ENCODE results near the gene ZFHX3. TPM values are rescaled to one million over a fixed set of nuclear protein-coding genes. Genes with fewer than 3 reads are reported as not detected.

The ZFHX3 gene
- total RNA-seq, 1 experiment from 2014 or later = 1.5 TPM

GRCh38 chr16:72987480-72987901 is 60.4 kb downstream of the ZFHX3 start:
- Mint-ChIP-seq H3K4me1 (peaks cover 18 to 25% of the 10 kb centered on the region in 2 experiments), H3K4me3 (no peak overlapping the region), H3K27ac (no peak overlapping the region), H3K9me3 (no peaks in the 10 kb centered on the region; a peak in 1 of 5 replicates), H3K27me3 (ENCODE audit: low read depth) (peaks cover 6% of the 10 kb centered on the region), H3K36me3 (ENCODE audit: insufficient read depth in 1 of 3, low read depth in 3 of 3) (no peaks in the 10 kb centered on the region)
- WGBS (ENCODE audit: extremely low coverage, insufficient read length, low lambda C conversion rate) = no CpG with 5 or more reads among the region's 3 CpGs
- no peak overlapping the region for H4K8ac ChIP-seq (replicated peaks; ENCODE audit: insufficient read length, low read depth, low read length)
- no peak overlapping the region for H2AK5ac ChIP-seq (ENCODE audit: insufficient read length, low read length)
- peaks cover 6% of the 10 kb centered on the region; the same call in 1 of the 2 replicates for H3K4me1 ChIP-seq (ENCODE audit: insufficient read depth, low read length)
- no peak overlapping the region for H4K91ac ChIP-seq (ENCODE audit: insufficient read length, low read depth, low read length)
- H3K9ac ChIP-seq (ENCODE audit: extremely low read depth, insufficient read length, low read length) = no peak overlapping the region
- H2BK120ac ChIP-seq (ENCODE audit: low read depth, low read length, poor library complexity, severe bottlenecking) = no peak overlapping the region
- H3K27me3 ChIP-seq (ENCODE audit: insufficient read depth, low read length) = no peaks in the 10 kb centered on the region
- no peak overlapping the region for H4K5ac ChIP-seq (ENCODE audit: insufficient read length, low read depth, low read length)
- H2BK20ac ChIP-seq (ENCODE audit: low read depth, low read length, poor library complexity, severe bottlenecking) = no peak overlapping the region
- H3K14ac ChIP-seq (ENCODE audit: insufficient read depth, low read length) = no peak overlapping the region
- no peak overlapping the region for H2AFZ ChIP-seq (ENCODE audit: low read length)
- H3K4ac ChIP-seq (ENCODE audit: low read depth, low read length) = no peak overlapping the region
- no peak overlapping the region for H3K27ac ChIP-seq (ENCODE audit: insufficient read length, low read depth, low read length)
- H3K4me2 ChIP-seq (ENCODE audit: insufficient read depth, insufficient read length, low read length) = no peak overlapping the region
- no peak overlapping the region for H2BK12ac ChIP-seq (ENCODE audit: insufficient read length, low read depth, low read length)
- H2BK5ac ChIP-seq (ENCODE audit: insufficient read length, low read length) = no peak overlapping the region
- H3T11ph ChIP-seq (ENCODE audit: low read length) = no peak overlapping the region
- H3K23ac ChIP-seq (ENCODE audit: insufficient read length, low read depth, low read length) = no peak overlapping the region
- H3K23me2 ChIP-seq (ENCODE audit: insufficient read length, low read depth, low read length, poor library complexity, severe bottlenecking) = no peaks in the 10 kb centered on the region
- H4K20me1 ChIP-seq (ENCODE audit: control insufficient read depth, insufficient read depth, insufficient read length) = no peaks in the 10 kb centered on the region
- H3K79me2 ChIP-seq (ENCODE audit: insufficient read depth, low read length) = no peaks in the 10 kb centered on the region
- no peak overlapping the region for H2BK15ac ChIP-seq (ENCODE audit: low read depth, low read length)
- DNase-seq = no peak
- H3K79me1 ChIP-seq (ENCODE audit: insufficient read depth, low read depth, low read length, poor library complexity, severe bottlenecking) = no peaks in the 10 kb centered on the region
- H3K56ac ChIP-seq (ENCODE audit: insufficient read length, low read depth, low read length) = no peak overlapping the region
- H3K9me3 ChIP-seq (ENCODE audit: control insufficient read depth, low read depth, low read length) = no peaks in the 10 kb centered on the region
- TF ChIP-seq, protein P1, sequence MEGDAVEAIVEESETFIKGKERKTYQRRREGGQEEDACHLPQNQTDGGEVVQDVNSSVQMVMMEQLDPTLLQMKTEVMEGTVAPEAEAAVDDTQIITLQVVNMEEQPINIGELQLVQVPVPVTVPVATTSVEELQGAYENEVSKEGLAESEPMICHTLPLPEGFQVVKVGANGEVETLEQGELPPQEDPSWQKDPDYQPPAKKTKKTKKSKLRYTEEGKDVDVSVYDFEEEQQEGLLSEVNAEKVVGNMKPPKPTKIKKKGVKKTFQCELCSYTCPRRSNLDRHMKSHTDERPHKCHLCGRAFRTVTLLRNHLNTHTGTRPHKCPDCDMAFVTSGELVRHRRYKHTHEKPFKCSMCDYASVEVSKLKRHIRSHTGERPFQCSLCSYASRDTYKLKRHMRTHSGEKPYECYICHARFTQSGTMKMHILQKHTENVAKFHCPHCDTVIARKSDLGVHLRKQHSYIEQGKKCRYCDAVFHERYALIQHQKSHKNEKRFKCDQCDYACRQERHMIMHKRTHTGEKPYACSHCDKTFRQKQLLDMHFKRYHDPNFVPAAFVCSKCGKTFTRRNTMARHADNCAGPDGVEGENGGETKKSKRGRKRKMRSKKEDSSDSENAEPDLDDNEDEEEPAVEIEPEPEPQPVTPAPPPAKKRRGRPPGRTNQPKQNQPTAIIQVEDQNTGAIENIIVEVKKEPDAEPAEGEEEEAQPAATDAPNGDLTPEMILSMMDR (conservative IDR thresholded peaks at IDR 0.05) = no peak
- no peak overlapping the region for H3K18ac ChIP-seq (ENCODE audit: insufficient read length, low read depth, low read length)

All from H9 (cell line).